ENCODE measurements around the gene CD300C.
A peak's percentile ranks its signal among the peaks of the same experiment; 100 is the strongest.
"Not testable (repeated sequence)": the region's sequence is repeated elsewhere in the genome, so short reads cannot be mapped to it uniquely, and the experiment has no call there.

CD300C gene

GRCh38 chr17:74513987-74514631 lies 31.8 kb downstream of the CD300C start:
- peak; percentile 6 for DNase-seq (ENCODE audit: low read depth, low spot score)

GRCh38 chr17:74512624-74513091 lies 33.3 kb downstream of the CD300C start:
- no peak for DNase-seq (ENCODE audit: low read depth, low spot score)

GRCh38 chr17:74512036-74512435 lies 33.9 kb downstream of the CD300C start:
- DNase-seq (ENCODE audit: low read depth, low spot score) = no peak

- no peak for DNase-seq (ENCODE audit: low read depth, low spot score)
Measured at GRCh38 chr17:74508156-74508555, 37.8 kb downstream of the CD300C start.

GRCh38 chr17:74503949-74504348 lies 42.0 kb downstream of the CD300C start:
- not testable (repeated sequence) for DNase-seq (ENCODE audit: low read depth, low spot score)

GRCh38 chr17:74502861-74503260 lies 43.1 kb downstream of the CD300C start:
- no peak for DNase-seq (ENCODE audit: low read depth, low spot score)

- DNase-seq (ENCODE audit: low read depth, low spot score) = no peak
Measured at GRCh38 chr17:74499992-74500391, 45.9 kb downstream of the CD300C start.

GRCh38 chr17:74497471-74497870 lies 48.4 kb downstream of the CD300C start:
- DNase-seq (ENCODE audit: low read depth, low spot score) = no peak

- DNase-seq (ENCODE audit: low read depth, low spot score) = peak; percentile 9
Measured at GRCh38 chr17:74493331-74493833, 52.5 kb downstream of the CD300C start.

- no peak for DNase-seq (ENCODE audit: low read depth, low spot score)
Measured at GRCh38 chr17:74491626-74492025, 54.3 kb downstream of the CD300C start.

Data from smooth muscle cell of the brain vasculature (primary cell).